H1 (cell line): ENCODE measurements around the gene TMEM151A. TPM values are rescaled to one million over a fixed set of nuclear protein-coding genes. Genes with fewer than 3 reads are reported as not detected.

Experiments
- CHD7 ChIP-seq: fragments of 300-600 bp; sonication (generic); IDR thresholded peaks from 2 replicates; pipeline ENCODE4 v1.7.1; 2012; ENCODE audit warnings: low read length, moderate library complexity, mild to moderate bottlenecking, inconsistent platforms; ENCODE audit not compliant: insufficient replicate concordance
- CTCF ChIP-seq, 3 experiments: IDR thresholded peaks; 1 replicate in 2 of 3; 2 replicates in 1 of 3; pipeline versions ENCODE4 v1.5.1 to v1.6.1; 2011; ENCODE audit warnings: low read length in 3 of 3, mild to moderate bottlenecking in 3 of 3, inconsistent platforms in 2 of 3, low read depth in 1 of 3, moderate library complexity in 1 of 3; ENCODE audit not compliant: insufficient read depth in 1 of 3; ENCODE audit errors: control extremely low read depth in 1 of 3
- EP300 ChIP-seq, 2 experiments: IDR thresholded peaks; 1 replicate in 1 of 2; 2 replicates in 1 of 2; pipeline ENCODE4 v1.6.1; 2011 to 2012; ENCODE audit warnings: low read depth in 2 of 2, low read length in 2 of 2, mild to moderate bottlenecking in 2 of 2, borderline replicate concordance in 1 of 2, inconsistent platforms in 1 of 2, moderate library complexity in 1 of 2
- NANOG ChIP-seq: IDR thresholded peaks from 2 replicates; pipeline ENCODE4 v1.6.1; 2011; ENCODE audit warnings: low read length, low read depth, mild to moderate bottlenecking, inconsistent platforms; ENCODE audit not compliant: insufficient read depth, poor library complexity, severe bottlenecking
- YY1 ChIP-seq: IDR thresholded peaks from 2 replicates; pipeline ENCODE4 v1.6.1; 2011; ENCODE audit warnings: low read depth, mild to moderate bottlenecking, low read length
- polyA plus RNA-seq, 7 experiments: library from polyadenylated mRNA; depleted of rRNA in 3 of 7; stranded (reverse) in 5 of 7; unstranded in 2 of 7; fragments of >200 nt in 5 of 7; fragments of 200-250 nt in 2 of 7; gene quantifications; 1 replicate in 5 of 7; 2 replicates in 1 of 7; 4 replicates in 1 of 7; pipeline versions ENCODE4 v1.2.1 to v1.2.3, GENCODE V29; 2011 to 2013; ENCODE audit warnings: missing spikeins in 2 of 7, mixed read lengths in 2 of 7
- total RNA-seq: library from RNA; stranded (reverse); fragmentation: NEBNext Ultra II Directional; extraction: Animal tissue kit (Norgen Biotek cat#: 25700); gene quantifications from 2 replicates; pipeline ENCODE4 v1.2.1, GENCODE V29; 2021

The TMEM151A gene
- total and polyA plus RNA-seq, 2 of the 8 experiments (the other 6 are each of a cell fraction or from before 2014, with no cell fraction given): 3.2 TPM

- TF ChIP-seq CHD7: no peak
- TF ChIP-seq YY1: peak; percentile 57; the same call in 1 of the 2 replicates
- TF ChIP-seq EP300 (IDR thresholded peaks at IDR 0.05; ENCODE audit: borderline replicate concordance in 1 of 2, low read depth in 2 of 2, low read length in 2 of 2): peak in 1 of 2 experiments; percentile 23; a peak in 2 of 3 replicates
- peak; percentile 31 for TF ChIP-seq NANOG
- TF ChIP-seq CTCF (IDR thresholded peaks at IDR 0.05; ENCODE audit: control extremely low read depth in 1 of 3, insufficient read depth in 1 of 3, low read depth in 1 of 3, low read length in 3 of 3): peak; percentile 91 to 95 (median 95)
Measured at GRCh38 chr11:66282468-66283455, 8.9 kb upstream of the TMEM151A start (continued).
